ENCODE results near the gene LEF1.

The LEF1 gene

GRCh38 chr4:108004646-108005045 is 164.1 kb downstream of the LEF1 start:
- H3K36me3 ChIP-seq (ENCODE audit: insufficient read depth, low read length): no peaks in the 10 kb centered on the region
- H3K27ac ChIP-seq (ENCODE audit: low read depth, low read length): no peak overlapping the region
- H3K27me3 ChIP-seq (ENCODE audit: control insufficient read depth in 1 of 2, insufficient read depth in 2 of 2, low read length in 2 of 2): no peaks in the 10 kb centered on the region
- no peak overlapping the region for H3K9ac ChIP-seq (ENCODE audit: low read length)
- no peak overlapping the region for H3K4me3 ChIP-seq (ENCODE audit: low read depth in 1 of 2, low read length in 2 of 2)
- H3K4me1 ChIP-seq (ENCODE audit: insufficient read depth, low read length): peaks cover 16% of the 10 kb centered on the region
- H3K9me3 ChIP-seq (ENCODE audit: low read length): no peaks in the 10 kb centered on the region

- no peak overlapping the region for H3K27ac ChIP-seq (ENCODE audit: low read depth, low read length)
- H3K9ac ChIP-seq (ENCODE audit: low read length): no peak overlapping the region
- H3K9me3 ChIP-seq (ENCODE audit: low read length): no peaks in the 10 kb centered on the region
- H3K36me3 ChIP-seq (ENCODE audit: insufficient read depth, low read length): no peaks in the 10 kb centered on the region
- no peak overlapping the region for H3K4me3 ChIP-seq (ENCODE audit: low read depth in 1 of 2, low read length in 2 of 2)
- H3K27me3 ChIP-seq (ENCODE audit: control insufficient read depth in 1 of 2, insufficient read depth in 2 of 2, low read length in 2 of 2): no peaks in the 10 kb centered on the region
- H3K4me1 ChIP-seq (ENCODE audit: insufficient read depth, low read length): peaks cover 16% of the 10 kb centered on the region
Observed at GRCh38 chr4:108003982-108004515, 164.7 kb downstream of the LEF1 start.

GRCh38 chr4:108001540-108002135 is 167.1 kb downstream of the LEF1 start:
- no peak overlapping the region for H3K9ac ChIP-seq (ENCODE audit: low read length)
- H3K4me1 ChIP-seq (ENCODE audit: insufficient read depth, low read length): peaks cover 29% of the 10 kb centered on the region
- H3K36me3 ChIP-seq (ENCODE audit: insufficient read depth, low read length): no peaks in the 10 kb centered on the region
- H3K27ac ChIP-seq (ENCODE audit: low read depth, low read length): no peak overlapping the region
- no peak overlapping the region for H3K4me3 ChIP-seq (ENCODE audit: low read depth in 1 of 2, low read length in 2 of 2)
- no peaks in the 10 kb centered on the region for H3K9me3 ChIP-seq (ENCODE audit: low read length)
- no peaks in the 10 kb centered on the region for H3K27me3 ChIP-seq (ENCODE audit: control insufficient read depth in 1 of 2, insufficient read depth in 2 of 2, low read length in 2 of 2)

GRCh38 chr4:107999932-108000539 is 168.7 kb downstream of the LEF1 start:
- H3K36me3 ChIP-seq (ENCODE audit: insufficient read depth, low read length): no peaks in the 10 kb centered on the region
- no peak overlapping the region for H3K4me3 ChIP-seq (ENCODE audit: low read depth in 1 of 2, low read length in 2 of 2)
- no peak overlapping the region for H3K9ac ChIP-seq (ENCODE audit: low read length)
- H3K27me3 ChIP-seq (ENCODE audit: control insufficient read depth in 1 of 2, insufficient read depth in 2 of 2, low read length in 2 of 2): no peaks in the 10 kb centered on the region
- no peak overlapping the region for H3K27ac ChIP-seq (ENCODE audit: low read depth, low read length)
- H3K9me3 ChIP-seq (ENCODE audit: low read length): no peaks in the 10 kb centered on the region
- peaks cover 32% of the 10 kb centered on the region for H3K4me1 ChIP-seq (ENCODE audit: insufficient read depth, low read length)

GRCh38 chr4:107997794-107998193 is 170.9 kb downstream of the LEF1 start:
- H3K9ac ChIP-seq (ENCODE audit: low read length): no peak overlapping the region
- H3K36me3 ChIP-seq (ENCODE audit: insufficient read depth, low read length): no peaks in the 10 kb centered on the region
- peaks cover 28% of the 10 kb centered on the region for H3K4me1 ChIP-seq (ENCODE audit: insufficient read depth, low read length)
- no peak overlapping the region for H3K4me3 ChIP-seq (ENCODE audit: low read depth in 1 of 2, low read length in 2 of 2)
- no peaks in the 10 kb centered on the region for H3K27me3 ChIP-seq (ENCODE audit: control insufficient read depth in 1 of 2, insufficient read depth in 2 of 2, low read length in 2 of 2)
- peak overlapping the region; percentile 62 for H3K27ac ChIP-seq (ENCODE audit: low read depth, low read length)
- H3K9me3 ChIP-seq (ENCODE audit: low read length): no peaks in the 10 kb centered on the region

All from muscle layer of colon (tissue), 2 donors.